ENCODE measurements around the gene EPS8L1.

GRCh38 chr19:55085923-55086715, 10.4 kb downstream of the EPS8L1 start:
- TF ChIP-seq CTCF (IDR thresholded peaks at IDR 0.05) (no peak), POLR2A (IDR thresholded peaks at IDR 0.05) (no peak)
